ENCODE data around the gene SLC2A11.

SLC2A11 gene, protein sequence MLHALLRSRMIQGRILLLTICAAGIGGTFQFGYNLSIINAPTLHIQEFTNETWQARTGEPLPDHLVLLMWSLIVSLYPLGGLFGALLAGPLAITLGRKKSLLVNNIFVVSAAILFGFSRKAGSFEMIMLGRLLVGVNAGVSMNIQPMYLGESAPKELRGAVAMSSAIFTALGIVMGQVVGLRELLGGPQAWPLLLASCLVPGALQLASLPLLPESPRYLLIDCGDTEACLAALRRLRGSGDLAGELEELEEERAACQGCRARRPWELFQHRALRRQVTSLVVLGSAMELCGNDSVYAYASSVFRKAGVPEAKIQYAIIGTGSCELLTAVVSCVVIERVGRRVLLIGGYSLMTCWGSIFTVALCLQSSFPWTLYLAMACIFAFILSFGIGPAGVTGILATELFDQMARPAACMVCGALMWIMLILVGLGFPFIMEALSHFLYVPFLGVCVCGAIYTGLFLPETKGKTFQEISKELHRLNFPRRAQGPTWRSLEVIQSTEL

DNA sequence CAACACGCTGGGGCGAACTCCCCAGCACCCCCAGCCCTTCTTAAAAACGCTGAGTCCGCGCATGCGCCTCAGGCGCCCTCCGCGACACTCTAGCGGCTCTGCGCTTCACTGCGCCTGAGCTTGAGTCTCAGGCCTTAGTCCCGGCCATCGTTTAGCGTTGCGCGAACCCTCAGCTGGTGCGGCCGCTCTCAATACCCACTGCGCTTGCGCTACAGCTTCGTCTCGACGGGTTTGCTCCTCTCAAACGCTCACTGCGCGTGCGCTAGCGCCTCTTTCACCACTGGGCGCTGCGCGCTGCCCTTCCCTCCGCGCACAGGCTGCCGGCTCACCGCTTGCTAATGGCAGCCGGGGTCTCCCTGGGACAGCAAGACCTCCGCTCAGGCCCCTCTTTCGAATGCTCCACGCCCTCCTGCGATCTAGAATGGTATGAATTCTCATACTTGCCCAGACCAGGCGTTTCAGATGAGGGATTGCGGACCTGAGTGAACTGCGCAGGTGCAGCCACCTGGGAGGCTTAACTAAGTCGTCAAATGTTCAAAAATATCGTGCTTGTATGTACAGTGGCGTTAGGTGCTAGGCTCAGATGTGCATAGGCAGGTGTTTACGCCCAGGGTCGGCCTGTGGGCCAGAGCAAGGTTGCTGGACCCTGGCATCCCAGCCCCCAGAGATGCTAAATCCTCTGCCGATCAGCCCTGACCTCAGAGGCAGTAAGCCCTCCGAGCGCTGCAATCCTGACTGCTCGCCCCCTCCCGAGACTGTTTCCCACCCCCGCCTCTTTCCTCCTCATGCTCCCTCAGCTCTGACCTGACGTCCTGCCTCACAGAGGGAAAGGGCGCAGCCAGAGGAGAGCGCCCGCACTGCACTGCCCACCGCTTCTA is at the start of gene SLC2A11:
Gene SLC2A11 (plus strand): TSS at position 270 of the 878 bp plus-strand sequence. CDS start 125 bp downstream, at position 395.
- DNase-seq (ENCODE audit: low spot score): peak; percentile 98

GRCh38 chr22:23812378-23812777 is 45.3 kb upstream of the SLC2A11 start:
- DNase-seq (ENCODE audit: low spot score): no peak

DNA sequence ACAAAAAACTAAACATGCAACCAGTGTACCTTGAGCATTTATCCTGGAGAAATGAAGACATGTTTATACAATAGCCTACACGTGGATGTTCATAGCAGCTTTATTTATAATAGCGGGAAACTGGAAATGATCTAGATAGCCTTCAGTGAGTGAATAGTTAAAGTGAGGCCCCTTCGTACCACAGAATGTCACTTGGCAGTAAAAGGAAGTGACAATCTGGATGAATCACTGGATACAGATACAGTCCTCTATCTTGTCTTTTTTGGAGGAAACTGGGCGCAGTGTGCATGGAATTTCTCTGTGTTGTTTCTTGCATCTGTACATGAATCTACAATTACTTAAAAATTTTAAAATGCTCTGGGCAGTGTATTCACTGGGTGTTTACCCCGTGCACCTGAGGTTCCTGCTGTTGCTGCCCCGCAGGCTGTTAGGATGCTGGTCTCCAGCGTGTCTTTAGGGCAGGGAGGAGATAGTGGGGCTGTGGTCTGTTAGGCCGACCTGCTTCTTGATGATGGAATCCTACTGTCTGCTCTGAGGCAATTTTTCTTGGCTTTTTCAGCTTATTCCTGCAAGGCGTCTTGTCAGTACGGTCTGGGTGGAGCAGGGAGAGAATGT is 42.0 kb upstream of the SLC2A11 start:
- DNase-seq (ENCODE audit: low spot score): no peak

DNA sequence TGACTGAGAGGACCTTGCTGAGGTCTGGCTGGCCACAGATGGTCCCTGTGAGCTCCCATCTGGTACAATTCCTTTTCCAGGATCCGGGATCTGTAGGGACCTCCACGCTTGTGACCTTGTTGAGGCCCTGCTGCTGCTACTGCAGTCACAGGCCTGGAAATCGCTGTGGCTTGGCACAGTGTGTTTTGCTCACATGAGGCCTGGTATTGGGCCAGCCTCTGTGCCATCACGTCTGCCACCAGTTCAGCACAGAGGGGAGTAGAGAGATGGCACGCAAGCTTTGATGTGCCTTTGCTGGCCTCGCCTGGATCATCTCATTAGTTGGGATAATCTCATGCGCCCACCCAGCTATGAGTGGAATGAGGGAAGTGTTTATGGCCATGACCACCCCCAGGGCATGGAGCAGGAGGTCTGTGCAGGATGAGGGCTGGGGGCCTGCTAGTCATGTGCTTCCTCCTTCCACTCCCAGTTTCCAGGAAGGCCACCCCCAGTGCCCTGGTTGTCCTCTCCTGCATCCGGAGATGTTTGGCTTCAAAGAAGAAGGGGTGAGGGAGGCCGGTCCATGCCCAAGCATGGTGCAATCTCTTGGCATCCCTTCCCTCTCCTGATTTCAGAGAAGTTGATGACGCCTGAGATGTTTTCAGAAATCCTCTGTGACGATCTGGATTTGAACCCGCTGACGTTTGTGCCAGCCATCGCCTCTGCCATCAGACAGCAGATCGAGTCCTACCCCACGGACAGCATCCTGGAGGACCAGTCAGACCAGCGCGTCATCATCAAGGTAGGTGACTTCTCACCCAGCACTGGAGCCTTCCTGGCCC is 41.3 kb upstream of the SLC2A11 start:
- DNase-seq (ENCODE audit: low spot score): no peak

DNA sequence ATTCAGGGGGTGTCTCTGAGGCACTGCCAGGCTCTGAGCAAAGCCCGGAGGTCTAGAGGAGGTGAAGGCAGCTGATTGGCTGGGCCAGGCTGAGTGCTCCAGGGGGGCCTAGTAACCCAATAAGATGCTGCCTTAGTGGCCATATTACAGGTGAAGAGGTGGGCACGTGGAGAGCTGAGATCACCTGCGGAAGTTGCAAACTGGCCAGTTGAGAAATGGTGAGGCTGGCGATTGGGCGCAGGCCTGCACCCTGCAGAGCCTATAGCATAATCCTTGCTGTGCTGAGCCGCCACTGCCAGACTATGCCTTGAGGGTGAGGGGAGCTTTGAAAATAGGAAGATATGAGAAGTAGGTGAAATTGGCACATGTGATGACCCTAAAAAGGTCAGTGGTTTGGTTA is 40.5 kb upstream of the SLC2A11 start:
- DNase-seq (ENCODE audit: low spot score): no peak

GRCh38 chr22:23818541-23818940 is 39.1 kb upstream of the SLC2A11 start:
- DNase-seq (ENCODE audit: low spot score): no peak

DNA sequence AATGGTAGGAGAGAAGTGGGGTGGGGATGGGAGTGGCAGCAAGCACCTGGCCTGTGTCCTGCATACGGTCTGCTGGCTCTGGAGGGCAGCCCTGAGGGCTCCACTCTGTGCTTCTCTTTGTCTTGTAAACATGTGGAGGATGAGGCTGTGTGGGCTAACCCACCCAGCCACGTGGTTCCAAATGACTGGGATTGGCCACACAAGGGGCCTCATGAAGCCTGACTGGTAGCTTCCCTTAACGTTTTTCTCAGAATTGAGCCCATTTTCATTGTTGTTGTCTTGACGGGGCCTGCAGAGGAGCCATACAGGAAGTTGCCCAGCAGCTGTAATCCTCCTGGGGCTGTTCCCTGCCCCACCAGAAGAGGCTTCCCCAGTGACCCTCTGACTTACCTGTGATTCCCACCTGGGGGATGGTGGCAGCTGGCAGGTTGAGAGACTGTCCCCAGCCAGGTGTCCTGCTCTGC is 36.9 kb upstream of the SLC2A11 start:
- DNase-seq (ENCODE audit: low spot score): no peak

DNA sequence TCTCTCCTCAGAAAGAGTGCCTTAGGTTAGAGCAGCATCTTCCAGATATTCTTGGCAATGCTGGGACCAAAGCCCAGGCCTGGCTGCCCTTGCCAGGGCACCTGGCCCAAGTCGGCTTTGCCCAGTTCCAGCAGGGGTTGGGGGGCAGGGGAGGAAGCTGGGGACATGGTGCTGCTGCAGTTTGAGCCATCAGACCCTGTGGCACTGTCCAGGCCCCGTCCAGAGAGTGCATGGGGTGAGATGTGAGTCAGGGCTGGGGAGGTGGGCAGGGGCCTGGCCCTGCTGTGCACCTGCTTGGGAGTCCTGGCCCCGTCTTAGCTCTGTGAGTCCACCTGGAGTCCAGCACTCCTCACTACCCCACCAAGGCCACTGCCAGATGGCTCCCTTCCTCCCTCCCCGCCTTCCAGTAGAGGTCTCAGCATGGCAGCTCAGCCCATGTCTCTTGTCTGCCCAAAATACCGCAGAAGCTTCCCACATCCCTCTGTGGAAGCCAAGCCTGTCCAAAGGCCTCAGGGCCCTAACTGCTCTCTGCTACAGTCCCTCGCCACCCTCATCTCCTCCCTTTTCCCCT is 35.5 kb upstream of the SLC2A11 start:
- no peak for DNase-seq (ENCODE audit: low spot score)

DNA sequence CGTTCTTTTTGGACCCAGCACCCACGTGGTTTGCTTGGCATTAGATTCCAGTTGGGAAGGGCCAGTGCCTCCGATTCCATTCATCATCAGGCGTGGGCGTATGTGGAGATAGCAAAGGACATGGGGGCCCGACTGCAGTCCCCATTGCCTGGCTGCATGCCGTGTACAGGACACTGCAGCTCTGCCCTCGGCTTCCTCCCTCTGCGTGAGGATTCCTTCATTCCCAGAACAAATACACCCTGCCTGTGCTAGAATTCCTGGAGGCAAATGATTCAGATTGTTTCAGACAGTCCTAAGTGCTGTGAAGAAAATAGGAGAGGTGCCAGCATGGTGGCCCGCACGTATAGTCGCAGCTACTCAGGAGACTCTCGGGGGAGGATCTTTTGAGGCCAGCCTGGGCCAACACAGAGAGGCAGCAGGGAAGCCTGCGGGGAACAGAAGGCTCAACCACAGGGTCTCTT is 34.3 kb upstream of the SLC2A11 start:
- DNase-seq (ENCODE audit: low spot score): no peak

DNA sequence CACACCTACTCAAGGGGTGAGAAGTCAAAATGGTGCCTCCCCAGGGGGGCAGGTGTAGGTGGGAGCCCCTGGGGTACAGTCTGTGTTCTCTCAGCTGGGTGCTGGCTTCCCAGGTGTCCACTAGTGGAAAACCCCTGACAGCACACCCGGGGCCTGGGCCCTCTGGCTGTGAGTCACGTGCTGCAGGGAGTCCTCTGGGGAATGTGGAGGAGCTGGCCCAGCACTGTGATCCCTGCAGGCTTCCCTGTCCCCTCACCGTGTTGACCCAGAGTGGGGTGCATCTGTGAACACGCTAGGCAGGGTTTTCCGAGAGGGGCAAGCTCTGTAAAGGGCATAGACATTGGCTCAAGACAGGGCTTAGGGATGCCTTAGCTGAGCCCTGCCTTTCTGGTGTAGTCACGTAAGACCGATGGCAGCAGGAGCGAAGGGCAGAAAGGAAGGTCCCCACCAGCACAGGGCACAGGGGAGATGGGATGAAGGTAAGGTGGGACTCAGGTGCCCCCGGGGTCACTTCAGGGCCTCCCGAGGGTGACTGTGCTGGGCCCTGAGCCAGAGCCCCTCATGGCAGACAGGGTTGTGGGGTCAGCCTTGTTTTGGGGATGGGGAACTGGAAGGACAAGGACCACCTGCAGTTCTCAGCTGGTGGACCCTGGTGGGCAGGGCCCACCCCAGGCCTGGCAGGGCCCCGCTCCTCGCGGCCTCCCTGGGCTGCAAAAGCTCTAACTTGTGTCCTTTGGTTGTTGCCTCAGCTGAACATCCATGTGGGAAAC is 33.0 kb upstream of the SLC2A11 start:
- no peak for DNase-seq (ENCODE audit: low spot score)

DNA sequence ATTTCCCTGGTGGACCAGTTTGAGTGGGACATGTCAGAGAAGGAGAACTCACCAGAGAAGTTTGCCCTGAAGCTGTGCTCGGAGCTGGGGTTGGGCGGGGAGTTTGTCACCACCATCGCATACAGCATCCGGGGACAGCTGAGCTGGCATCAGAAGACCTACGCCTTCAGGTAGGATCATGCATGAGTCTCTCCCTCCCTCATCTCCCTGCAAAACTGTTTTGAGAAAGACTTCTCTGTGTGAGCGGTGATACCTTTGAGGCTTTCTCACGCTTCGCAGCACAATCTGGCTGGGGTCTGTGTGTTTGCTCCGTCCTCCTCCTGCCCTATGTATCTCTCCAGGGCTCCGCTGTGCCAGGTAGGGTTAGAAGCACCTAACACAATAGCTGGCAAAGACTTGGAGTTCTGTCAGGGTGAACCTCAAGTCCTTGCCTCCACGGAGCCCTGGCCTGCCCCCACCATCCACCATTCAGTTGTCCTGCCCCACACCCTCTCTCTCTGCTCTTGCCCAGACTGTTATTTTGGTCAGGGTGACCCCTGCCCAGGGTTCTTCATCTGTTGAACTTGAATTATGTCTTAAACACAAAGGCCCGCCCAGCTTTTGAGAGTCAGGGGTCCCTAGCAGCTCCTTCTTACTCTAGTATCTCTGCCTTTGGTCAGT is 32.3 kb upstream of the SLC2A11 start:
- DNase-seq (ENCODE audit: low spot score): no peak

- DNase-seq (ENCODE audit: low spot score): no peak
These were observed 30.9 kb upstream of the SLC2A11 start for GRCh38 chr22:23826510-23827350.

DNA sequence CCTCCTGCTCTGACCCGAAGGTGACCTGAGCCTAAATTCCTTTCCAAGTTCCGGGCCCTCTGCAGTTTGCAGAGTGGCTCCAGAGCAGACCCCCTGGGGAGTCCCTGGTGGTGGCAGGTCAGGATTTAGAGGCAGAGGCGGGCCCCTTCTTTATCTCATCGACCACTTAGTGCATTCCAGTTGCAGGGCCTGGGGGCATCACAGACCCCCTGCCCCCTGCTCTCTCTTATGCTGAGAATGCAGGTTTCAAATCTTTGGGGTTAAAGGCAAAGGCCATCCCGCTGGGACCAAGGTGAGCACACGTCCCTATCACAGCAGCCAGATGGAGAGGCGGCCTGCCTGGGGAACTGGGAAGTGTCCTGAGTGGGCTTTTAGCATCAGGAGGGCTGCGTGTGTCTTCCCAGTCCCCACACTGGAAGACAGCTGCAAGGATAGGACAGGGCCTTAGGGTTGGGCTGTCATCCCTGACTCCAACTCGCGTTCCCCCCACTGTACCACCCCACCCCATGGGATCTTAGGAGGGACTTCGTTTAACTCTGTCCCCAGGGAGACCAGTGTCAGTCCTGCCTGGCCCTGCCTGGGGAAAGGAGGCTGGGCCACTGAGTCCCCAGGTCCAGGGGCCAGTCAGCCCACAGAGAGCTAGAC is 30.2 kb upstream of the SLC2A11 start:
- no peak for DNase-seq (ENCODE audit: low spot score)

GRCh38 chr22:23828800-23829680 is 28.6 kb upstream of the SLC2A11 start:
- no peak for DNase-seq (ENCODE audit: low spot score)

- no peak for DNase-seq (ENCODE audit: low spot score)
These were observed 27.8 kb upstream of the SLC2A11 start for GRCh38 chr22:23829845-23830372.

GRCh38 chr22:23831261-23831660 is 26.4 kb upstream of the SLC2A11 start:
- DNase-seq (ENCODE audit: low spot score): no peak

- no peak for DNase-seq (ENCODE audit: low spot score)
These were observed 25.9 kb upstream of the SLC2A11 start for GRCh38 chr22:23831781-23832180.
